Neural progenitor cell (in vitro differentiated cells): Measurements from ENCODE around the gene IFNLR1. TPM values are rescaled to one million over a fixed set of nuclear protein-coding genes. Genes with fewer than 3 reads are reported as not detected.

Experiments used
- DNase-seq: peaks from one replicate; pipeline ENCODE4 v3.0.0-alpha.2; 2016; ENCODE audit warnings: low spot score
- H2AFZ ChIP-seq: fragments of 200-600 bp; sonication (generic); replicated peaks from 2 replicates; pipeline ENCODE4 v1.6.1; 2016; ENCODE audit warnings: antibody characterized with exemption
- H3F3A ChIP-seq: fragments of 200-600 bp; sonication (generic); 2 replicates; pipeline ENCODE4 v1.6.1; 2016; ENCODE audit warnings: antibody characterized with exemption, low read depth
- H3K27ac ChIP-seq: fragments of 200-600 bp; sonication (generic); 2 replicates; pipeline ENCODE4 v1.5.1; 2016; ENCODE audit warnings: mild to moderate bottlenecking
- H3K27me3 ChIP-seq: fragments of 200-600 bp; sonication (generic); 2 replicates; pipeline ENCODE4 v1.6.1; 2016; ENCODE audit warnings: mild to moderate bottlenecking, moderate library complexity
- H3K36me3 ChIP-seq: fragments of 200-600 bp; sonication (generic); 2 replicates; pipeline ENCODE4 v1.5.1; 2016
- H3K4me1 ChIP-seq: fragments of 200-600 bp; sonication (generic); 2 replicates; pipeline ENCODE4 v1.6.1; 2016; ENCODE audit warnings: mixed run types
- H3K4me2 ChIP-seq: fragments of 200-600 bp; sonication (generic); 2 replicates; pipeline ENCODE4 v1.6.1; 2016
- H3K4me3 ChIP-seq: fragments of 200-600 bp; sonication (generic); 2 replicates; pipeline ENCODE4 v1.5.1; 2016
- H3K79me2 ChIP-seq: fragments of 200-600 bp; sonication (generic); 2 replicates; pipeline ENCODE4 v1.6.1; 2016; ENCODE audit warnings: low read depth
- H3K9ac ChIP-seq: fragments of 200-600 bp; sonication (generic); 2 replicates; pipeline ENCODE4 v1.6.1; 2016
- H3K9me3 ChIP-seq: fragments of 200-600 bp; sonication (generic); 2 replicates; pipeline ENCODE4 v1.5.1; 2016; ENCODE audit warnings: low read depth
- H4K20me1 ChIP-seq: fragments of 200-600 bp; sonication (generic); 2 replicates; pipeline ENCODE4 v1.6.1; 2016; ENCODE audit warnings: low read depth
- H3K27ac Mint-ChIP-seq: 3 replicates; pipeline ENCODE4 v1.8.0; 2021; ENCODE audit warnings: mixed read lengths
- H3K27me3 Mint-ChIP-seq: 2 replicates; pipeline ENCODE4 v1.8.0; 2022; ENCODE audit warnings: low read depth, mild to moderate bottlenecking, inconsistent platforms, moderate library complexity, mixed read lengths; ENCODE audit not compliant: insufficient read depth
- H3K36me3 Mint-ChIP-seq: 3 replicates; pipeline ENCODE4 v1.8.0; 2021; ENCODE audit warnings: mixed read lengths
- H3K4me1 Mint-ChIP-seq: 3 replicates; pipeline ENCODE4 v1.8.0; 2021; ENCODE audit warnings: mixed read lengths
- H3K4me3 Mint-ChIP-seq: 3 replicates; pipeline ENCODE4 v1.8.0; 2021; ENCODE audit warnings: mild to moderate bottlenecking, moderate library complexity, mixed read lengths
- H3K9me3 Mint-ChIP-seq: 3 replicates; pipeline ENCODE4 v1.8.0; 2020; ENCODE audit warnings: mixed read lengths
- CTCF ChIP-seq: fragments of 200-600 bp; sonication (generic); IDR thresholded peaks from 2 replicates; pipeline ENCODE4 v1.5.1; 2017; ENCODE audit warnings: antibody characterized with exemption, mild to moderate bottlenecking
- EZH2 ChIP-seq: fragments of 200-600 bp; sonication (generic); IDR thresholded peaks from 2 replicates; pipeline ENCODE4 v1.6.1; 2017; ENCODE audit warnings: antibody characterized with exemption, mild to moderate bottlenecking, moderate library complexity
- EZH2phosphoT487 ChIP-seq: fragments of 200-600 bp; sonication (generic); IDR thresholded peaks from 2 replicates; pipeline ENCODE4 v1.6.1; 2017; ENCODE audit warnings: antibody characterized with exemption
- total RNA-seq: library from RNA; depleted of rRNA; stranded (reverse); fragments of >200 nt; gene quantifications from 2 replicates; pipeline ENCODE4 v1.2.3, GENCODE V29; 2015; ENCODE audit warnings: low replicate concordance

IFNLR1 gene
- total RNA-seq, 1 donor from 2014 or later: 3.3 TPM

- Histone ChIP-seq H4K20me1 (no peaks in the 10 kb centered on the region), H2AFZ (no peak overlapping the region), H3K9me3 (no peaks in the 10 kb centered on the region), H3K9ac (no peak overlapping the region), H3K27me3 (no peaks in the 10 kb centered on the region), H3K4me2 (no peak overlapping the region), H3K27ac (no peak overlapping the region), H3K4me1 (peaks cover 23% of the 10 kb centered on the region), H3K79me2 (no peaks in the 10 kb centered on the region), H3K4me3 (no peak overlapping the region), H3K36me3 (no peaks in the 10 kb centered on the region), H3F3A (peaks cover 4% of the 10 kb centered on the region)
- Mint-ChIP-seq H3K27ac (peak overlapping the region; percentile 46), H3K27me3 (peaks cover 12% of the 10 kb centered on the region), H3K36me3 (no peaks in the 10 kb centered on the region), H3K4me3 (no peak overlapping the region), H3K9me3 (no peaks in the 10 kb centered on the region), H3K4me1 (peaks cover 35% of the 10 kb centered on the region)
- TF ChIP-seq EZH2 (no peak), EZH2phosphoT487 (no peak), CTCF (no peak)
- DNase-seq: no peak
Observed at GRCh38 chr1:24109686-24110475, 77.2 kb downstream of the IFNLR1 start.

- Histone ChIP-seq H3K4me1 (peaks cover 23% of the 10 kb centered on the region), H3K36me3 (no peaks in the 10 kb centered on the region), H3F3A (peaks cover 4% of the 10 kb centered on the region), H3K4me2 (no peak overlapping the region), H3K27me3 (no peaks in the 10 kb centered on the region), H3K9ac (no peak overlapping the region), H3K27ac (no peak overlapping the region), H3K9me3 (no peaks in the 10 kb centered on the region), H4K20me1 (no peaks in the 10 kb centered on the region), H3K79me2 (no peaks in the 10 kb centered on the region), H2AFZ (no peak overlapping the region), H3K4me3 (no peak overlapping the region)
- no peak for DNase-seq
- no peaks in the 10 kb centered on the region for H3K9me3 Mint-ChIP-seq
- H3K27me3 Mint-ChIP-seq: peaks cover 12% of the 10 kb centered on the region
- H3K4me1 Mint-ChIP-seq: peaks cover 35% of the 10 kb centered on the region
- H3K36me3 Mint-ChIP-seq: no peaks in the 10 kb centered on the region
- TF ChIP-seq CTCF (no peak), EZH2 (no peak), EZH2phosphoT487 (no peak)
- peak overlapping the region; percentile 19 for H3K4me3 Mint-ChIP-seq
- no peak overlapping the region for H3K27ac Mint-ChIP-seq
Observed at GRCh38 chr1:24109166-24109483, 78.0 kb downstream of the IFNLR1 start.

GRCh38 chr1:24108334-24109165 lies 78.5 kb downstream of the IFNLR1 start:
- Histone ChIP-seq H3K9me3 (no peaks in the 10 kb centered on the region), H3K4me2 (no peak overlapping the region), H3K27me3 (no peaks in the 10 kb centered on the region), H4K20me1 (no peaks in the 10 kb centered on the region), H2AFZ (no peak overlapping the region), H3F3A (peaks cover 4% of the 10 kb centered on the region), H3K9ac (no peak overlapping the region), H3K79me2 (no peaks in the 10 kb centered on the region), H3K36me3 (no peaks in the 10 kb centered on the region), H3K4me3 (no peak overlapping the region), H3K4me1 (peaks cover 23% of the 10 kb centered on the region), H3K27ac (no peak overlapping the region)
- Mint-ChIP-seq H3K27ac (no peak overlapping the region), H3K36me3 (no peaks in the 10 kb centered on the region), H3K27me3 (peaks cover 12% of the 10 kb centered on the region), H3K4me3 (peak overlapping the region; percentile 19), H3K9me3 (no peaks in the 10 kb centered on the region), H3K4me1 (peaks cover 36% of the 10 kb centered on the region)
- no peak for TF ChIP-seq CTCF
- TF ChIP-seq EZH2: no peak
- no peak for TF ChIP-seq EZH2phosphoT487
- DNase-seq: no peak
